Measurements from ENCODE around the gene KCNJ3.

KCNJ3 gene, protein sequence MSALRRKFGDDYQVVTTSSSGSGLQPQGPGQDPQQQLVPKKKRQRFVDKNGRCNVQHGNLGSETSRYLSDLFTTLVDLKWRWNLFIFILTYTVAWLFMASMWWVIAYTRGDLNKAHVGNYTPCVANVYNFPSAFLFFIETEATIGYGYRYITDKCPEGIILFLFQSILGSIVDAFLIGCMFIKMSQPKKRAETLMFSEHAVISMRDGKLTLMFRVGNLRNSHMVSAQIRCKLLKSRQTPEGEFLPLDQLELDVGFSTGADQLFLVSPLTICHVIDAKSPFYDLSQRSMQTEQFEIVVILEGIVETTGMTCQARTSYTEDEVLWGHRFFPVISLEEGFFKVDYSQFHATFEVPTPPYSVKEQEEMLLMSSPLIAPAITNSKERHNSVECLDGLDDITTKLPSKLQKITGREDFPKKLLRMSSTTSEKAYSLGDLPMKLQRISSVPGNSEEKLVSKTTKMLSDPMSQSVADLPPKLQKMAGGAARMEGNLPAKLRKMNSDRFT

GRCh38 chr2:154698296-154698720, at the start of gene KCNJ3:
Gene KCNJ3, plus strand, starts transcription at chr2:154698695. Its CDS starts 81 bp downstream, at chr2:154698776.
- DNase-seq = no peak

GRCh38 chr2:154655499-154655898, 43.0 kb upstream of the KCNJ3 start:
- DNase-seq = no peak

GRCh38 chr2:154658854-154659253, 39.6 kb upstream of the KCNJ3 start:
- no peak for DNase-seq

GRCh38 chr2:154664248-154664647, 34.2 kb upstream of the KCNJ3 start:
- no peak for DNase-seq

GRCh38 chr2:154670083-154670482, 28.4 kb upstream of the KCNJ3 start:
- no peak for DNase-seq

DNA sequence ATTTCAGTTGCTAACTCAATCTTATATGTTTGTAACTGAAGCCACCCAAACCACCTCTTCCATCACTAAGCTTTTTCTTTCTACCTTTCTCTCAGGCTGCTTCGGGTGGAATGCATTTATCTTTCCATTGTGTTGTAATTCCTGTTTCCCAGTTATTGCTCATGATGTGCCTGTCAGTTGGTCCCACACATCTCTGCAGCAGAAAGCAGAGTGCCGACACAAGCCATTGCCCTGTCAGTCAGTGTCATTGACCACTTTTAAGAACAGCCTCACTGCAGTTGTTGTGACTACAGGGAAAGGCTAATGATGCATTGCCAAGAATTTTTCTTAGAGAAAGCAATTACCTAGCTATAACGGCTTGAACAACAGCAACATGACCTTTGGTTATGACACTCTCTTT, 24.8 kb upstream of the KCNJ3 start:
- DNase-seq = no peak

GRCh38 chr2:154677401-154677800, 21.1 kb upstream of the KCNJ3 start:
- no peak for DNase-seq

GRCh38 chr2:154681741-154682140, 16.8 kb upstream of the KCNJ3 start:
- no peak for DNase-seq

DNA sequence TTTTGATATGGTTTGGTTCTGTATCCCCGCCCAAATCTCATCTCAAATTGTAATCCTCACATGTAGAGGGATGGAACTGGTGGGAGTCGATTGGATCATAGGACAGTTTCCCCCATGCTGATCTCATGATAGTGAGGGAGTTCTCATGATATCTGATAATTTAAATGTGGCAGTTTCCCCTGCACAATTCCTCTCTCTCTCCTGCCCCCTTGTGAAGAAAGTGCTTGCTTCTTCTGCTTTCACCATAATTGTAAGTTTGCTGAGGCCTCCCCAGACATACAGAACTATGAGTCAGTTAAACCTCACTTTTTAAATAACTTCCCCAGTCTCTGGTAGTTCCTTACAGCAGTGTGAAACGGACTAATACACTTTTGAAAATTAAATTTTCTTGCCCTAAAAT, 12.3 kb upstream of the KCNJ3 start:
- DNase-seq = no peak

GRCh38 chr2:154688373-154688772, 10.1 kb upstream of the KCNJ3 start:
- no peak for DNase-seq

DNA sequence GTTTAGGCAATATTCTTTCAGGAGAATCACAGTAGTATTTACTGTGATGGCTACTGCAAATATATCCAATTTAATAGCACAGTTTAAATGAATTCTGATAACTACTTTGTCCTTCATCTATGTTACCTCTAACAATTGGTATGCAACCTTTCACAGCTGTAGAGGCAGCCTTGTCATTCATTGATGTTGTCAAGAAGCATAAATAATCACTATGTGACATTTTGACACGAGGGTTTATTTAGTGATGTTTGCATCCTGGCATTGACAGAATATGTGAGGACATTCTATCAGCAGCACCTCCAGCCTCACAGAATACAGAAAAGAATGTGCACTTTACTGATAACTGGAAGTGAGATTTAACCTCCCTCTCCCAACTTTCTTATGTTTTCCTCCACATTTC, 9.3 kb upstream of the KCNJ3 start:
- no peak for DNase-seq

GRCh38 chr2:154692927-154693326, 5.6 kb upstream of the KCNJ3 start:
- no peak for DNase-seq

DNA sequence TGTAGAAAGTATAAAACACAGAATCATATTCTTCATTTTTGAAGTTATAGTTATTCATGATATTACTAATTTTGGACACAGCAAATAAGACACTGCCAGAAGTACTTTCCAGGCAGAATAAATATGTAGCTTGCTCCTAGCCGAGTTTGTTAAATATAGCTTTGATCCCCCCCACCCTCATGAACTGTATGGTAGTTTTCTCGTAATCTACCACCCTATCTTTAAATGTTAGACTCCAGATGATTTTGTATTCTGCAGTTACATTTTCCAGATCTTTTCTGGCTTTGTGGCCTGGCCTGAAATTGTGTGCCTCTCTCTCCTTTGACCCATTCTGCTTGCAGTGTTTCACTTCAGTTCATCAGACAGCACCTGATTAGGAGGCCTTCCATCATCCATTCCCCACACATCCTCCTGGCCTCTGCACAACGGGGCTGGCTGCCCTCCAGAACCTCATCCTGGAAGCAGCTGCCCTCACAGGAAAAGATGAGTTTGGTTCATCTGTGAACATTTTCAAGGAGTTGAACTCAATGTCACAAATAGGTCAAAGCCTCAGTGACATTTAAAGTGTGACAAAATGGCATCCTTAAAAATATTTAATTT, 4.7 kb upstream of the KCNJ3 start:
- DNase-seq = no peak

DNA sequence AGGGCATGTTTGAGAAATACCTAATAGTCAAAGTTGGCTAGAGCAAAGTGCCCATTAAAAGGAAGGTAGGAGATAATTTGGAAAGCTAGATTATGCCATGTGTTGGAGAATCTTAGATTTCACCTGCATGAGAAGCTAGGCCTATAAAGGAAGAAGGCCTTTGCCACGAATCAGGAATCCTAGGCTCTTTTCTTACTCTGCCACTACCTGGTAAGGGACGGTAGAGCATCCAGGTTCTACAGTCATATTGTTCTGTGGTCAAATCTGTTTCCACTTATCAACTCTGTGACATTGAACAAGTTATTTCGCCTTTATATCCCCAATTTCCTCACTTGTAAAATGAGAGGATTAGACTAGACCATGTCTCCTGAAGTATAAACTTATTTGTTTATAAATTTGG, 3.6 kb upstream of the KCNJ3 start:
- no peak for DNase-seq

GRCh38 chr2:154696369-154696768, 2.1 kb upstream of the KCNJ3 start:
- DNase-seq = no peak

DNA sequence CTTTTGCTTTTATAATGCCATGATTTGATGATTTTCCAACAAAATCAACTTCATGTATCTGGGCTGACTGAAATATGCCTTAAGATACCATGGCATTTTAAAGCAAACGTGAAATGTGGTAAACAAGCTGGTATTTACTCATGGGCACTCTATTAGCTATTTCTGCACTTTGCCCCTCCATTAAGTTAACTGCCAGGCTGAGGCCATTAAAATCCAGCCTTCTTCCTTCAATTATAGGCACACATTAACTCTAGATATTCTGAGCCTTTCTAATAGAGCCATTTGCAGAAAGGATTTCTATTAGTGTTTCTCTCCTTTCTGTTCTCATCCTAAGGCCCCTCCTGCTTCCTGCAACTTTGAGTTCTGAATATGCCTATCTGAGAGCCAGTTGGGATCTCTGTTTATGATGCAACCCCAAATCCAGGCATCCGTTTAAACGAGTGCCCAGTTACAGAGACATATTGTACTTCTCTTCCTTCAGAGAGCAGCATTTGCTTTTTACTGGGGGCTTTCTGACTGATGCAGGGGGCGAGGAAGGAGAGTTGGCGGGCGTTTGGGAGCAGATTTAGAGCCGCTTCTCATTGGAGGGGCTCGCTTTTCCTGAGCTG, 1.6 kb upstream of the KCNJ3 start:
- no peak for DNase-seq

GRCh38 chr2:154697418-154698252, 860 bp upstream of the KCNJ3 start:
- DNase-seq = no peak

GRCh38 chr2:154698721-154699574, 453 bp downstream of the KCNJ3 start:
- DNase-seq = no peak

- DNase-seq = no peak
Observed at GRCh38 chr2:154699575-154699930, 1.1 kb downstream of the KCNJ3 start.

GRCh38 chr2:154700136-154700535, 1.6 kb downstream of the KCNJ3 start:
- DNase-seq = no peak

DNA sequence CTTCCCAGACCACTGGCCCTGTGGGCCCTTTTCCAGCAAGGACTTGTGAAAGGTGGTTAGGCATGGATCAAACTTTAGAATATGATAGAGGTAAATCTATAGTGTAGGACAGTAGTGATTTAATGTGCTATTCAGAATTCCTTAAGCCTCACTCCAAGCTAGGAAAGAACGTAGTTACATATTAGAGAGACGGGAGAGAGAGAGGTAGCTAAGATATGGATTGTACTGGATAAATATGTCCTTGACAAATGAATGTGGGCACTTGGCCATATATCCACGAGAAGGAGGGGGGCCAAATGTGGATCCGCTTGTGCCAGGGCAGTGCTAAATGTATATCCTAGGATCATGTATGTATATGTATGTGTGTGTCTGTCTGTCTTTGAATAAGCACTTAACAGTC, 6.5 kb downstream of the KCNJ3 start:
- no peak for DNase-seq

GRCh38 chr2:154706660-154707059, 8.2 kb downstream of the KCNJ3 start:
- DNase-seq = no peak

All from amniotic stem cell (primary cell).